ENCODE results near the gene ST8SIA1.

ST8SIA1 gene

DNA sequence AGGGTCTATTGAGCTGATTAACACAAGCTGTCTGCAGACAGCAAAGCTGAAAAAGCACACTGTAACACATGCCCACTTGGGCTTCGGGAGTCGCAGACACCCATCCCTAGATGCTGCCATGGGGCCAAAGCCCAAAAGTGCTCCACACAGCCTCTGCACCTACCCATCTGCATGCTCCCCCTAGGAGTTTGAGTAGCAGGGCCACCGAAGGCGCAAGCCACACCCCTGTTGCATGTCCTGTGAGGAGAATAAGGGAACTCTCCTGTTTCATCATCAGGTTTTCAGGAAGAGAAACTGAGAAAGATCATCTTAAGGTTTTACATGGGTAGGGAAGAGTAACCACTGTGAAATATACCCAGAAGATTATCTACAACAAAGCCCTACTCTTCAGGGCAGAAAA lies 5.6 kb upstream of the ST8SIA1 start:
- no peak for TF ChIP-seq GATA2 (IDR thresholded peaks at IDR 0.05; ENCODE audit: low read depth, low read length)
- no peak for TF ChIP-seq GATA3 (IDR thresholded peaks at IDR 0.05; ENCODE audit: low read depth, low read length)

DNA sequence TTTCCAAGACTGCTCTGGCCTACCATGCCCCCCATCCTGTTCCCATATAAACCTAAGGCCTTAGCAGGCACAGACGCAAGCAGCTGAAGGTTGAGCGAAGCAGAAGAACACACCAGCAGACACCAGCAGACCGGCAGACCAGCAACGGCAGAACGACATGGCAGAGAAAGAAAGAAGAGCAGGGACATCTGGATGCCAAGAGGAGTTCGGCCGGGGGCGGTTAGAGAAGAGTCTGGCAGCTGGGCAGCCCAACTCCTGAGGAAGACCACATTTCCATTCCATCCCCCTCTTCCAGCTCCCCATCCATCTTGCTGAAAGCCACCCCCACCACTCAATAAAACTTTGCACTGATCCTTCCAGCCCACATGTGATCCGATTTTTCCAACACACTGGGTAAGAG lies 5.2 kb upstream of the ST8SIA1 start:
- TF ChIP-seq GATA2 (IDR thresholded peaks at IDR 0.05; ENCODE audit: low read depth, low read length), result no peak
- TF ChIP-seq GATA3 (IDR thresholded peaks at IDR 0.05; ENCODE audit: low read depth, low read length), result no peak

- TF ChIP-seq GATA2 (IDR thresholded peaks at IDR 0.05; ENCODE audit: low read depth, low read length) (no peak), GATA3 (IDR thresholded peaks at IDR 0.05; ENCODE audit: low read depth, low read length) (no peak)
Observed at GRCh38 chr12:22335794-22336166, 1.3 kb upstream of the ST8SIA1 start.

- TF ChIP-seq GATA2 (IDR thresholded peaks at IDR 0.05; ENCODE audit: low read depth, low read length), result no peak
- TF ChIP-seq GATA3 (IDR thresholded peaks at IDR 0.05; ENCODE audit: low read depth, low read length), result no peak
Observed at GRCh38 chr12:22333713-22334409, 646 bp downstream of the ST8SIA1 start.

GRCh38 chr12:22333186-22333712 lies 1.3 kb downstream of the ST8SIA1 start:
- TF ChIP-seq GATA3 (IDR thresholded peaks at IDR 0.05; ENCODE audit: low read depth, low read length), result no peak
- no peak for TF ChIP-seq GATA2 (IDR thresholded peaks at IDR 0.05; ENCODE audit: low read depth, low read length)

- TF ChIP-seq GATA2 (IDR thresholded peaks at IDR 0.05; ENCODE audit: low read depth, low read length) (no peak), GATA3 (IDR thresholded peaks at IDR 0.05; ENCODE audit: low read depth, low read length) (no peak)
Observed at GRCh38 chr12:22332202-22332601, 2.3 kb downstream of the ST8SIA1 start.

DNA sequence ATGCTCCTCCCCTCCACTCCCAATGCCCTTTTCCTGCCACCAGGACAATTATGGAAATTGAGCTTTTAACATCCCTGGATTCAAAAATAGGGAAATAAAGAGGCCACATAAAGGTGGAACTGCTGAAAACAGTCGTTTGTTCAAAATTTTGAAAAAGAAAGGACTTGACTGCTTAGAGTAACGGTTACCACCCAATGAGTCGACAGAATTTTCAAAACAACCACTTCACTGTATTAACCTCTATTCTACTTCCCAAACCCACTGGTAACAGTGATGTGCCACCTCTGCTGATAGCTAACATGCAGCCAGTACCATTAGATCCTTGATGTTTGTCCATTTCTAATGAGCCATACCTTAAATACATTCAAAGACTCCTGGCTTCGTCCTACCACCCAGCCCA lies 4.9 kb downstream of the ST8SIA1 start:
- TF ChIP-seq GATA2 (IDR thresholded peaks at IDR 0.05; ENCODE audit: low read depth, low read length), result no peak
- no peak for TF ChIP-seq GATA3 (IDR thresholded peaks at IDR 0.05; ENCODE audit: low read depth, low read length)

DNA sequence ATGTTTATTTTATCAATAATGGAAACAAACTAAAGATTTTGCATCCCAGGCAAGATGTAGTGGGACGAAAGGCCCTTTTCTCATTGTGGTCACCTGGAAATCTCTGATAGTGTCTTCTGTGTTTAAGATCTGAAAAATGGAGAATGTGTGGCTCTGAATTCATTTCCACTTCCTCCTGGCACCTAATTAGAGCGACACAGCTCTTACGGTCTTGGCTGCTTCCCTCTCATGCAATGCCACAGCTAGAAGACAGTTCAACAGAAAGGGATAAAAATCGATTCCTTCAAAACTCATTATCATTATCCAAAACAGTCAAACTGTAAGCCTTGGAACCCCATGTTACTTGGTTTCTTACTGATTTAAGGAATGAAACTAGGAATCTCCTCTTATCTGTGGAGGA lies 9.3 kb downstream of the ST8SIA1 start:
- no peak for TF ChIP-seq GATA3 (IDR thresholded peaks at IDR 0.05; ENCODE audit: low read depth, low read length)
- no peak for TF ChIP-seq GATA2 (IDR thresholded peaks at IDR 0.05; ENCODE audit: low read depth, low read length)

DNA sequence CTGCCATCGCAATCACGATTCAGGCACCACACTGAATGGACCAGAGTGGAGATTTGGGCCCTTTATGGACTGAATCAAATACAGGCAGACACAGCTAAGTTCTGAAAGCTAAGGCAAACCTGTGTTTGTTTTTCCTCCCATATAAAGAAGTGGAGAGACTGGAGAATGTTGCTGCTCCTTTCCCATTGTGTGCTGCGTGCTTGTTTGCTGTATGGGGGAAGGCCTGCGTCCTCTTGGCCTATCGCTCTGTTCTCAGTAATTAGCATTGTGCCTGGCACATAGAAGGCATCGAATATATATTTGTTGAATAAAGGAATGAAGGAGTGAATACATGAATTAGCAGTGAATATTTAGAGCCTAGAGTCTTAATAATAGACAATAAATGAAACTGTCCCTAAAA lies 12.4 kb downstream of the ST8SIA1 start:
- no peak for TF ChIP-seq GATA2 (IDR thresholded peaks at IDR 0.05; ENCODE audit: low read depth, low read length)
- no peak for TF ChIP-seq GATA3 (IDR thresholded peaks at IDR 0.05; ENCODE audit: low read depth, low read length)

GRCh38 chr12:22321638-22322037 lies 12.9 kb downstream of the ST8SIA1 start:
- no peak for TF ChIP-seq GATA3 (IDR thresholded peaks at IDR 0.05; ENCODE audit: low read depth, low read length)
- TF ChIP-seq GATA2 (IDR thresholded peaks at IDR 0.05; ENCODE audit: low read depth, low read length), result no peak

GRCh38 chr12:22321018-22321605 lies 13.4 kb downstream of the ST8SIA1 start:
- TF ChIP-seq GATA3 (IDR thresholded peaks at IDR 0.05; ENCODE audit: low read depth, low read length) (no peak), GATA2 (IDR thresholded peaks at IDR 0.05; ENCODE audit: low read depth, low read length) (no peak)

GRCh38 chr12:22318108-22318737 lies 16.3 kb downstream of the ST8SIA1 start:
- TF ChIP-seq GATA3 (IDR thresholded peaks at IDR 0.05; ENCODE audit: low read depth, low read length) (no peak), GATA2 (IDR thresholded peaks at IDR 0.05; ENCODE audit: low read depth, low read length) (no peak)

GRCh38 chr12:22313963-22314330 lies 20.6 kb downstream of the ST8SIA1 start:
- TF ChIP-seq GATA2 (IDR thresholded peaks at IDR 0.05; ENCODE audit: low read depth, low read length) (no peak), GATA3 (IDR thresholded peaks at IDR 0.05; ENCODE audit: low read depth, low read length) (no peak)

DNA sequence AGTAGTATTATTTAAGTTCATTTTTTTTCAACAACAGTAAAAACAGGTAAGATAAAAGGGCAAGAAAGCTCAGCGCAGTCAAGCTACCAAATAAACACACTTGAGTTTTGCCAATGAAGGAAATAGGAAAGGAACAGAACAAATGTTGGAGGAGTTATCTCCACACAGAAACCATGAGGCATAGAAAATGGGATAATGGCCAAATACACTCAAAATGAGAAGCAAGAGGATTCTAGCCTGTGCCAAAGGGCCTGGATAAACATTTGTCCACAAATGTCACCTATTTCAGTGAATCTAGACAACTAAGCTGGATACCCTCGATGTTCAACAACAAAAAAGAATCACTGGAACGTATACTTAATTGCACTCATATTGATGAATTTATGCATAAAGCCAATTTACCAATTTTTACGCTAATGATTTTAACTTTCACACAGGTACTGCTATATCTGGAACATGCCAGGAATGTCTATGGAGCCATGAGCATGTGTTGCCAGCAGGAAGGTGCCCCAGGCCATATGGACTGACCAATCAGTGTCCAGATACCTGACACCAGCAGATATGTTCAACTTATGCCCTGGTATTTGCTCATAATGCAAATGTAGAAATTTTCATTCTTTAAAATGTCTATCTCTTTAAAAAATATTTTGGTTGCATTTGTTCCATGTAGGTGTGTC lies 21.1 kb downstream of the ST8SIA1 start:
- TF ChIP-seq GATA2 (IDR thresholded peaks at IDR 0.05; ENCODE audit: low read depth, low read length), result no peak
- TF ChIP-seq GATA3 (IDR thresholded peaks at IDR 0.05; ENCODE audit: low read depth, low read length), result no peak

Measured in SH-SY5Y (cell line).